Neural cell (in vitro differentiated cells): ENCODE measurements around the gene CROCC2. TPM values are rescaled to one million over a fixed set of nuclear protein-coding genes. Genes with fewer than 3 reads are reported as not detected.

Experiments used
- H2AFZ ChIP-seq: fragments of 200-600, 300-800 bp; sonication (generic), shearing (Covaris generic); 2 replicates; pipeline ENCODE4 v1.6.0; 2014; ENCODE audit warnings: low read depth, mild to moderate bottlenecking, antibody characterized with exemption, low read length, moderate library complexity
- H3F3A ChIP-seq: fragments of 200-600 bp; shearing (Covaris generic); 2 replicates; pipeline ENCODE4 v1.6.1; 2016; ENCODE audit warnings: mild to moderate bottlenecking, moderate library complexity, mixed read lengths, antibody characterized with exemption, low read length; ENCODE audit not compliant: insufficient read depth, poor library complexity, severe bottlenecking
- H3K27ac ChIP-seq: fragments of 200-600, 300-800 bp; sonication (generic), shearing (Covaris generic); 2 replicates; pipeline ENCODE4 v1.5.1; 2014; ENCODE audit warnings: mild to moderate bottlenecking, low read length, moderate library complexity
- H3K27me3 ChIP-seq: fragments of 300-800, 200-600 bp; sonication (generic), shearing (Covaris generic); 2 replicates; pipeline ENCODE4 v1.6.0; 2014; ENCODE audit warnings: mild to moderate bottlenecking, low read depth, low read length, moderate library complexity; ENCODE audit not compliant: insufficient read depth
- H3K36me3 ChIP-seq: fragments of 300-800, 200-600 bp; sonication (generic), shearing (Covaris generic); 2 replicates; pipeline ENCODE4 v1.5.1; 2014; ENCODE audit warnings: mild to moderate bottlenecking, antibody characterized with exemption, low read length, moderate library complexity; ENCODE audit not compliant: insufficient read depth
- H3K4me2 ChIP-seq: fragments of 300-800, 200-600 bp; sonication (generic), shearing (Covaris generic); 2 replicates; pipeline ENCODE4 v1.6.0; 2014; ENCODE audit warnings: mild to moderate bottlenecking, low read length
- H3K4me3 ChIP-seq: fragments of 300-800, 200-600 bp; sonication (generic), shearing (Covaris generic); 2 replicates; pipeline ENCODE4 v1.5.1; 2014; ENCODE audit warnings: mild to moderate bottlenecking, low read length, moderate library complexity
- H3K79me2 ChIP-seq: fragments of 200-600 bp; shearing (Covaris generic); replicated peaks from 2 replicates; pipeline ENCODE4 v1.6.0; 2014; ENCODE audit warnings: mild to moderate bottlenecking, low read length, moderate library complexity; ENCODE audit not compliant: insufficient read depth
- H3K9ac ChIP-seq: fragments of 300-800, 200-600 bp; sonication (generic), shearing (Covaris generic); 2 replicates; pipeline ENCODE4 v1.6.1; 2016; ENCODE audit warnings: mild to moderate bottlenecking, low read length, mixed read lengths
- H3K9me2 ChIP-seq: fragments of 200-600 bp; shearing (Covaris generic); 2 replicates; pipeline ENCODE4 v1.6.1; 2016; ENCODE audit warnings: mild to moderate bottlenecking, low read length, mixed read lengths; ENCODE audit not compliant: insufficient read depth
- H3K9me3 ChIP-seq: fragments of 200-600, 300-800 bp; sonication (generic), shearing (Covaris generic); 2 replicates; pipeline ENCODE4 v1.6.1; 2016; ENCODE audit warnings: mild to moderate bottlenecking, mixed run types, low read length, moderate library complexity, mixed read lengths
- H4K20me1 ChIP-seq: fragments of 200-600 bp; shearing (Covaris generic); 2 replicates; pipeline ENCODE4 v1.6.1; 2016; ENCODE audit warnings: mild to moderate bottlenecking, mixed run types; ENCODE audit not compliant: insufficient read depth
- CTCF ChIP-seq: fragments of 450-650 bp; IDR thresholded peaks from 2 replicates; pipeline ENCODE4 v1.5.1; 2014; ENCODE audit warnings: antibody characterized with exemption, mild to moderate bottlenecking, moderate library complexity; ENCODE audit not compliant: poor library complexity, severe bottlenecking
- EP300 ChIP-seq: fragments of 450-650 bp; conservative IDR thresholded peaks from 2 replicates; pipeline ENCODE4 v1.6.1; 2014; ENCODE audit warnings: antibody characterized with exemption, mild to moderate bottlenecking, moderate library complexity; ENCODE audit not compliant: poor library complexity, severe bottlenecking
- EZH2 ChIP-seq: fragments of 200-600, 300-800 bp; shearing (Covaris generic), sonication (generic); IDR thresholded peaks from 2 replicates; pipeline ENCODE4 v1.6.1; 2014; ENCODE audit warnings: antibody characterized with exemption, low read length, borderline replicate concordance, mild to moderate bottlenecking; ENCODE audit not compliant: insufficient read depth, poor library complexity, severe bottlenecking
- MXI1 ChIP-seq: fragments of 450-650 bp; conservative IDR thresholded peaks from 2 replicates; pipeline ENCODE4 v1.6.1; 2014; ENCODE audit warnings: antibody characterized with exemption, mild to moderate bottlenecking; ENCODE audit not compliant: poor library complexity, severe bottlenecking
- POLR2AphosphoS5 ChIP-seq: IDR thresholded peaks from 2 replicates; pipeline ENCODE4 v1.6.1; 2012
- RAD21 ChIP-seq: fragments of 450-650 bp; conservative IDR thresholded peaks from 2 replicates; pipeline ENCODE4 v1.6.1; 2014; ENCODE audit warnings: antibody characterized with exemption, mild to moderate bottlenecking, moderate library complexity
- REST ChIP-seq: IDR thresholded peaks from 2 replicates; pipeline ENCODE4 v1.6.1; 2012; ENCODE audit warnings: borderline replicate concordance
- SMC3 ChIP-seq: fragments of 450-650 bp; conservative IDR thresholded peaks from 2 replicates; pipeline ENCODE4 v1.6.1; 2014; ENCODE audit warnings: antibody characterized with exemption, mild to moderate bottlenecking, moderate library complexity; ENCODE audit not compliant: poor library complexity
- TAF1 ChIP-seq: IDR thresholded peaks from 2 replicates; pipeline ENCODE4 v1.6.1; 2012; ENCODE audit warnings: low read depth
- polyA plus RNA-seq: library from polyadenylated mRNA; depleted of rRNA; stranded (reverse); fragments of >200 nt; gene quantifications from 2 replicates; pipeline ENCODE4 v1.2.3, GENCODE V29; 2014

The CROCC2 gene
- polyA plus RNA-seq, 1 donor from 2014 or later: 0.09 TPM

DNA sequence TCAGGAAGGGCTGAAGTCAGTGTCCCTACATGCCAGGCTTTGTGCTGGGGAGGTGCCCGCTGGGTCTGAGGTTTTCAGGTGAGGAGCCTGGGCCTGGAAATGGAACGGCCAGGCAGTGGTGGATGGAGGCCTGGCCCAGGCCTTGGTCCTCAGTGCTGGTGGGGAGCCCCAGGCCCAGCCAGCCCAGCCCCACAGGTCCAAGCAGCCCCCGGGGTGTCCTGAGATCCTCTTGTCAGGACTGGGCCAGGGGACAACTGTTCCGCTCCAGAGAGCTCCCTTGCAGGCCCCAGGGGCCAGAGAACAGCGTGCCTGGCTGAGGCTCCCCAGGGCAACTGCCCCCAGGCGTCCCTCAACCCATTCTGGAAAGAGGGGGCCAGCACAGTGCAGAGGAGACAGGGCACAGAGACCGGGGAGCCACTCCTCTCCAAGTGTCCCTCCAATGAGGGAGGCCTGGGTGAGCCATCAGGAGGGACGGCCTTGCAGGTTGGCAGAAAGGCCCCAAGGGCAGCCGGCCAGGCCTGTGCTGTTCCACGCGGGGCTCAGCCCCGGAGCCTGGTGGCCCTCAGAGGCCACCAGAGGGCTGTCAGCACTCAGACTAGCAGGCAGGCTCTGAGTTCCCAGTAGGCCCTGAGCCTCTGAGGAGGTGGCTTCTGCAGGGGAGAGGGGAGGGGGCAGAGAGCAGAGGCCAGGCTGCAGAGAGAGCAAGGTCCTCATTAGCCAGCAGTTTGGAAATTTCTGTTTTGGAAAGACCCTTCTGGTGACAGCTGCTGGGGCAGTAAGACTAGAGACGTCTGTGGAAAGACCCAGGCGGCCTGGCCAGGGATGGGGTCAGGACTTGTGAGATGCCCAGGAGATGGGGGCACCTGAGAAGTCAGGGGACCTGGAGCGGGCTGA, 62.8 kb downstream of the CROCC2 start:
- Histone ChIP-seq H3K9me3 (no peaks in the 10 kb centered on the region), H3K27ac (no peak overlapping the region), H3K27me3 (no peaks in the 10 kb centered on the region), H3K9ac (no peak overlapping the region), H4K20me1 (no peaks in the 10 kb centered on the region), H3K79me2 (no peaks in the 10 kb centered on the region), H3F3A (no peaks in the 10 kb centered on the region), H3K9me2 (no peaks in the 10 kb centered on the region), H3K4me3 (no peak overlapping the region), H2AFZ (no peak overlapping the region), H3K4me2 (no peak overlapping the region), H3K36me3 (no peaks in the 10 kb centered on the region)
- TF ChIP-seq TAF1 (no peak), SMC3 (no peak), CTCF (no peak), REST (no peak), RAD21 (no peak), EP300 (no peak), POLR2AphosphoS5 (no peak), EZH2 (no peak), MXI1 (no peak)

DNA sequence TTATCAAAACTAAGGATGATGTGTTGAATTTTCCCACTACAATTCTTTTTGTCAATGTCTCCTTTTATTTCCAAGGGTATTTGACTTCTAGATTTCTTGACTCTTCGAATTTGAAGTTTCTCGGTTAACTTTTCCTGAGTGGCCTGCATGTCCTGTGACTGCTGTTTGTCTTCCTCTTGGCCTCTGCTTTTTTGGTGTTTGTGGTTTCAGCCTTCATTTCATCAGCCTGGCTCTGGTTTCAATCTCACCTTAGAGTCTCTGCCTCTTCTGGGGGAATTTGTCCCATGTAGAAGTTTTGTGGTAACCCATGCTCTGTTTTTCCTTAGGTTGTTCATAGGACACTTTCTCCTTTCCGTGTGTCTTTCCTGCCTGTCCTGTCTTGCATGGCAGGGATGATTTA, 64.0 kb downstream of the CROCC2 start:
- Histone ChIP-seq H3K9ac (no peak overlapping the region), H3K79me2 (no peaks in the 10 kb centered on the region), H3K36me3 (no peaks in the 10 kb centered on the region), H3K9me2 (no peaks in the 10 kb centered on the region), H3K27ac (no peak overlapping the region), H4K20me1 (no peaks in the 10 kb centered on the region), H3K4me2 (no peak overlapping the region), H3K4me3 (no peak overlapping the region), H2AFZ (no peak overlapping the region), H3K27me3 (no peaks in the 10 kb centered on the region), H3K9me3 (no peaks in the 10 kb centered on the region), H3F3A (no peaks in the 10 kb centered on the region)
- no peak for TF ChIP-seq EZH2
- TF ChIP-seq EP300: no peak
- TF ChIP-seq RAD21: no peak
- TF ChIP-seq REST: no peak
- no peak for TF ChIP-seq POLR2AphosphoS5
- TF ChIP-seq MXI1: no peak
- TF ChIP-seq SMC3: no peak
- TF ChIP-seq CTCF: no peak
- TF ChIP-seq TAF1: no peak
